NCI-H345 treated with DMSO at 0.1 percent for 48 hours (cell line): ENCODE results near the gene IL34.

Experiments
- DNase-seq: peaks from one replicate; lab custom pipeline; 2025; ENCODE audit not compliant: unreplicated experiment; lab: John Stamatoyannopoulos, UW

Gene IL34

DNA sequence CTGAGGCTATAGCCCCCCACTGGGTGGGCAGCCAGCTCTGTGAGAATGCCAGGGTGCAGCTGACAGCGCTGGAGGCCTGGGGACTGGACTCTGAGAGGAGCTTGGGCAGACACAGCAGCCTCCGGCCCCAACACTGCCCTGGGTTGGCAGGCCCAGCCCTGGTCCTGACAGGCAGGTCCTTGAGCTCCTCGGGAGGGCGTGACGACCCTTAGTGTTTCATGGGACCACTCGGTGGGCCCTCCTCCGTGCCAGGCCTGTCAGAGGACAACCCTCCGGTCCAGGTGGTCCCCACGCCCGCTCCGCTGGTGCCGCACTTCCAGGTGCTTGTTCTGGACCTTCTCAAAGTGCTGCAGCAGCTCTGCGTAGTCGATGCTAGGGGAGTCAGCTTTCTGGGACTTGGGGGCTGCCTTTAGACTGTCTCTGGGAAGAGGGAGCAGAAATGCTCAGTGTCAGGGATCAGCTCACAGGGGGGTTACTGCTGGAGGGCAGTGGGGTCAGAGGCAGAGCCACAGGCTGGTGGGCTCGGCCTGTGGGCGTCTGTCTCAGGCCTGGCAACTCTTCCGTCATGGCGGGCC, 41.4 kb downstream of the IL34 start:
- no peak for DNase-seq

DNA sequence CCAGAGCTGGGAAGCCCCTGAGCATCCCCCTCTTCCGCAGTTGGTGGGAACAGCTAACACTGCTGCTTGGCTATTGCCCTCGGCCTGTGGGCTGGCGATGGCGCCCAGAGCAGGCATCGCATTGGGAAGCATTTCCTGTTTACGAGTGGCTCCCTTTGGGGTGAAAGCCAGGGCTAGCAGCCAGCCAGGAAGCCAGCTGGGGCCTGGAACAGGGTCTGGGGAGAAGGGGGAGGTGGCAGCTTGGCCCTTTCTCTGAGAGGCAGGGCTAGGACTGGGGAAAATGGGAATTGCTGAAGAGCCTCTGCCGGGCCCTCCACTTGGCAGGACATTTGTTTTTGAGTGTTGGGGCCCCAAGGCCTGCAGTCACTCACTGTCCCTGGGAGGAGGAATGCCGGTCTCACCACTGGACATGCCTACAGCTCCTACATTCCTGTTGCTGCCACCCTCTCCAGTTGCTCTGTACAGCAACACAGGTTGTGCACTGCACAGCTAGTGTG, 41.9 kb downstream of the IL34 start:
- no peak for DNase-seq

DNA sequence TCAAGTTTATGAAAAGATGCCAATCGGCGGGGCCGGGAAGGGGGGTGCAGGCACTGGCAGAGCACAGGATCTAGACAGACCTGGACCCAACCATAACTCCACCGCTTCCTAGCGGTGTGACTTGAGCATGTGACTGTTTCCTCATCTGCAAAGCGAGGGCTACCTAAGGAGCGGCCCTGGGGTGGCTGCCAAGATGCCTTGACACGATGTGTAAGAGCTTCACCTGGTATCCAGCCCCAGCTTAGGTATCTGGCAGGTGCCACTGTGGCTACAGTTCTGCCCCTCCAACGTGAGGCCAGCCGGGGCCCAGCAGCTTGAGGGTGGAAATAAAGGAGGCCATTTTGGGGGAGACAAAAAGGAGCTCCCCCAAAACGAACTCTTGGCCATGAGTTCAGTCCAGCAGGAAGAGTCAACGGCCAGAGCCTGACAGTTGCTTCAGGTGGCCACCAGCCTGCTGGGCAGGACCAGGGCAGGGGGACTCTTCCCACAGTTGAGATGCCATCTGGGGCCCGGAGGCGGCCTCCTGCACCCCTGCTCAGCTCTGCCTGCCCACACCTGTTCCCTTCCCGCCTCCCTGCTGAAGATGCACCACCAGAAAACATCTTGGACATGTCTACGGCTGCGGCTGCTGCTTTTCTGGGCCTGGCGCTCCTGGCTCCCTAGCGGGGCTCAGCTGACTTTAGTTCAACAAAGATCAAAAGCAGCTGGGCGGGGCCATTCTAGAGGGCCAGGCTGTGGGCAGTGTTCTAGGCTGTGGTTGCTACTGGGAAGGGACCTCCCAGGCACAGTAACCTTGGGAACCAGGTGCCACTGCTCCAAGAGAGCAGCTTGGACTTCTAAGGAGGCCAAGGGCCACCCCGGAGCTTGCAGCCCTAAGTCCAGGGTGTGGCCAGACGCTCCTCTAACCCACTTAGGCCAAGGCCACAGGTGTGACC, 42.9 kb downstream of the IL34 start:
- no peak for DNase-seq

DNA sequence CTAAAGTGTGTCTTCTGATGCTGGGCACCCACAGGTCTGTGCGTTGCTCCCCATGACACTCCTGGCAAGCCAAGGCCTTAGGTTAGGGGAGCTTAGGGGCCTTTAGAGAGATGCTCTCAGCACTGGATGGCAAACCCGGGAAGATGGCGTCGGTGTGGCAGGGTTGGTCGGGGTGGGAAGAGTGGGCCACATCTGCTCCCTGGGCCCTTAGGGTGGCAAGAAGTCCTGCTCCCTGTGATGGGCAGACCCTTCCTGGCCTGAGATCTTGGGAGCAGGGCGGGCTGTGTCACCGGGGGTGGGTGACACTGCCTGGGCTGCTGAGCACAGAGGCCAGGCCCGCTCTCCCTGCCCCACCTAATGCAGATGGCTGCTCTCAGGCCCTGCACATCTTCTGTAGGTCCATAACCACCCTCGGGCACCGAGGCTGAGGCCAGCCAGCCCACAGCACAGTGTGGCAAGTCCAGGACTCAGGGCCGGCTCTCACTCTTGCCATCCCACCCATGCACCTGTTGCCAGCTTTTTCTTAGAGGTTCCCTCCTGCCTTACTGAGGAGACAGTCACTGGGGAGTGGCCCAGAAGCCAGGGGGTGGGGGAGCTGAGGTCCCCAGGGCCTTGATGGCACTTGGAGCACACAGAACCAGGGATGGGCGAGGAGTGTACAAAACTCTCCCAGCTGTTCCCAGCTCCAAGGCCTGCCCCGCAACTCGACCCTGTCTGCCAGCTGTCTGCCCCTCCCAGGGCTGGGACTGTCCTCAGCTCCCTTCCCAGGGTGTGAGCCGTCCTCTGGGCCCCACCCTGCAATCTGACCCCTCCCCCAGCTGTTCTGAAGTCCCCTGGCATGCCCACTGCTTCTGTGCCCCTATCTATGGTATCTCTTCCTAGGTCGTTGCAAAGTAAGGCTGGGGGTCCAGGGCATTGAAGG, 43.9 kb downstream of the IL34 start:
- no peak for DNase-seq

DNA sequence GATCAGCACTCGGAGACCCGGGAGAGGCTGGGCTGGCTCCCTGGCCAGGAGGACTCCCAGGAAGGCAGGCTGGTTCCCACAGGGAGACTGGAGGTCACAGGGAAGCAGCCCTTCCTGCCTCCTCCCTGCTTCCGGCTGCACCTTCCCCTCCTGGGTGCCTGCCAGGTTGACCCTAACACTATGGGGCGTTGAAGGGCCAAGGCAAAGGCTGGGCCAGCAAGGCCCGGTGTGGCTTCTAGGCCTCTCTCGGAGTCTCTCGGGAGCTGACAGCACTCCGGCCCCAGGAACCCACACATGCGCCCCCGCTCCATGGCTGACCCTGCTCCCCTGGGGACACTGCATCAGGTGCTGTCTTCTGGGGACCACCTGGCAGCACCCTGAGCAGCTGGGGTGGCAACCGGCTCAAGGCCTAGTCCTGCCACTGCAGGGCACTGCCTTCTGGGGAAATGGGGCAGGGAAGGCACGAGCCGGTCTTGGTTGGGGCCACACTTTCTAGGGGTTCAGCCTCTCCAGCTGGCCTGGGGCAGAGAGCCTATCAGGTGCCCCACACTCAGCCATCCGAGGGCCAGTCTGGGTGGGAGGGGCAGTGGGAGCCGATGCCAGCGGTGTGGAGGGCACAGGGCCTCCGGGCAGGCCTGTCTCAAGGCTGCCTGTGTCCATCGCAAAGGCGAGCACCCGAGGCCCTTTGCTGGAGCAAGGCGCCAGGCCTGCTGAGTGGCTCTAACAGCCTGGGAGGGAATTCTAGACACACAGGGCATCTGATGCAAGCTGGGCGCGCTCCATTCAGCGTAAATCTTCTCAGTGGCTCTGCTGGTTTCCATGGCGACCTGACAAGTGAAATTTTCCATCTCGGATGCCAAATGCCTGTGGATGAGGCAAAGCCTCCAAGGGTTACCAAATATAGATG, 45.1 kb downstream of the IL34 start:
- DNase-seq, result no peak

DNA sequence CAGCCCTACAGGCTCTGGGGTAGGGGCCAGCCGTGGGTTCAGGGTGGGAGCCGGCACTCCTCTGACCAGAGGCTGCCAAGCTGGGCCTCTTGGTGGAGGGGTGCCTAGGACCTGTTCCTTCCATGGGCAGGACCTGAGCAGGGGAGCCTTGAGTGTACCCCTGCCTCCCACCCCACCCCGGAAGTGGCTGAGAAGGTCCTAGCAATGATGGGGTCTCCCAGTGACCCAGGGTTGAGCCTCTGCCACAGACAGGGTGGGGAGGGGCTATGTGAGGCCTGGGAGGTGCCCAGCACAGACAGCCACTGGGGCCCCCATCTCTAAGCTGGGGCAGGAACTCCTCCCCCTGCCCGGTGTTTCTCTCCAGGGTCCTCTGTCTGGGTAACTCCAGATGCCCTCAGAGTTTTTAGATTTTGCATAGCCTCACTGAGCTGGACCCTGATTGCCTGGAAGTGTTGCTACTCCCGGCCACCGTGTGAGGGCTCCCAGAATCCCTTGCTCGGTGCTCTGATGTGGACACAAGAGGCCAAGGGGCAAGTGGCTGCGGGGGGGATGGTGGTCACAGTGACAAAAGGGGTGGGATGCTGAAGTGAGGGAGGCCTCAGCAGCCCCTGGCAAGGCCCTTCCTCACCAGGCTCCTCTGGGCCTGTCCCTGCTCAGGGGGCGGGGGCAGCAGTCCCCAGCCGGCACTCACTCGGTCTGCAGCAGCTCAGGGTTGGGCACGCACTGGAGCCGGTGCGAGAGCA, 45.9 kb downstream of the IL34 start:
- no peak for DNase-seq

DNA sequence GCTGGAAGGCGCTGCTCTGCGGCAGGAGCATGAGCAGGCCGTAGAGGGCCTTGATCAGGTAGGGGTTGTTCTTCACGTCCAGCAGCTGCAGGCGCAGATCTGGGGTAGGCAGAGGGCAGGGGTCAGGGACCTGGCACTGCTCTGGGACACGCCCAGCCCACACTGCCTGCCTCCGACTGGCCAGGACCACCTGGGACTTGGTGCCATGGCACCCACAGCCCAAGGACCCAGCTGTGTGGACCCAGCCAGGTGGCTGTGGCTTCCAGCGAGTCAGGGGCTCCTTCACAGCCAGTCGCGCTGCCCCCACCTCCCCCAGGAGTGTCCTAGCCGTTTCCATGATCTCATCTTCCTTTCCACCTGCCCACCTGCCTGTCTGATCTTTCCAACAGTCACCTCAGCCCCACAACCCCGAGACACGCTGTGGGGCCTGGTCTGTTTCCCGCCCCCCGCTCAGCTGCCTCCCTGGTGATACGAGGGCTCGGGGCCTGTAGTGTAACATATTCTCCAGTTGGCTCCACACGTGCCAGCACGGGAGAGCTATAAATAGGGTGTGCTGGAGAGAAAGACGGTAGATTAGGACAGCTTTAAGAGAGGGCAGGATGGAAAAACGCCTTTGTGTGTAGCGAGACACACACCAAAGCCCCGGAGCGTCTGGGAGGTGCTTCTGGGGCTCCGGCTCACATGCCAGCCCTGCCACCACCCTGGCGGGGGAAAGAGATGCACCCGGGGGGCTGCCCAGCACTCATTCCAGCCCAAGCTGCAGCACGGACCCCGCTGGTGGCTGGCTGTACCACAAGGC, 46.7 kb downstream of the IL34 start:
- no peak for DNase-seq

DNA sequence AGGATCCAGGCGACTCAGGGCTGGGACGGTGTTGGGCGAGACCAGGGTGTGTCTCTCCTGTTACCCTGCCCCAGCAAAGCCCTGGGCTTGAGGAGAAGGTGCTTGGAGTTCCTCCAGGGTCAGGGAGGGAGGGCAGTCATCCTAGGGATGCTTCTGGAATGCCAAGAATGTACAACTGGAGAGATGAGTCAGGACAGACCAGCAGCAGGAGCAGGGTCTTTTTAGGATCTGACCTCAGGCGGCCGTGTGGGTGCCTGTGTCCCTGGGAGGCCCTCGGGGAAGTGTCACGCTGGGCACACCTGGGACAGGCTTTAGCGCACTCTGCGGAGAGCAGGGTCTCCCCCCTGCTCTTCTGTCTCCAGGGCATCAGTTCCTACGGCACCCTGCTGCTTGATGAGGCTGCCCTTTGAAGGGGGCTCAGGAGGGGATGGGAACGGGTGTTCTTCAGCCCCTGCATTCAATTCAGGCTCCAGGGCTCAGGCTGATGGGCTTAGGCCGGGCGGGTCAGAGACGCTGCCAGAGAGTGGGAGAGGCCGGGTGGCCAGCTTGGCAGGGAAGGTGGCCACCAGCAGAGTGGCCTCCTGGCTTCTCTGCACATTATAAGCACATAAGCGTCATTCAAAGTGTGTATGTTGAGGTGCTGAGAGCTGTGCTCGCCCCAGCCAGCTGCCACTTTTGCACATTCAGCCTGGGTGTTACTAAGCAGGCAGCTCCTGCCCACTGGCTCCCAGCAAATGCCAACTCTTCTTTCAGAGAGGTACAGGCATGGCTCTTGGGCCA, 47.9 kb downstream of the IL34 start:
- DNase-seq, result no peak

DNA sequence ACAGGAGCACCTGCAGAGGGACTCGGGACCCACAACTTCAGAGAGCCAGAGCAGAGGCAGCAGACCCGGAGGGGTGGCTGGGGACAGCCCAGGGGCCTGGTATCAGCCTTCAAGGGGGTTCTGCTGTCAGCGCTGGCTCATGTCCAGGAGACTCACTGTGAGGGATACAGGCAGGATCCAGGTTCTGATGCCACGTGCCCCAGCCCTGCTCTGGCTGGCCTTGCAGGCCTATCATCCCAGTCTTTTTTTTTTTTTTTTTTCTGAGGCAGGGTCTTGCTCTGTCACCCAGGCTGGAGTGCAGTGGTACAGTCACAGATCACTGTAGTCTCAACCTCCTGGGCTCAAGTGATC, 48.5 kb downstream of the IL34 start:
- no peak for DNase-seq

DNA sequence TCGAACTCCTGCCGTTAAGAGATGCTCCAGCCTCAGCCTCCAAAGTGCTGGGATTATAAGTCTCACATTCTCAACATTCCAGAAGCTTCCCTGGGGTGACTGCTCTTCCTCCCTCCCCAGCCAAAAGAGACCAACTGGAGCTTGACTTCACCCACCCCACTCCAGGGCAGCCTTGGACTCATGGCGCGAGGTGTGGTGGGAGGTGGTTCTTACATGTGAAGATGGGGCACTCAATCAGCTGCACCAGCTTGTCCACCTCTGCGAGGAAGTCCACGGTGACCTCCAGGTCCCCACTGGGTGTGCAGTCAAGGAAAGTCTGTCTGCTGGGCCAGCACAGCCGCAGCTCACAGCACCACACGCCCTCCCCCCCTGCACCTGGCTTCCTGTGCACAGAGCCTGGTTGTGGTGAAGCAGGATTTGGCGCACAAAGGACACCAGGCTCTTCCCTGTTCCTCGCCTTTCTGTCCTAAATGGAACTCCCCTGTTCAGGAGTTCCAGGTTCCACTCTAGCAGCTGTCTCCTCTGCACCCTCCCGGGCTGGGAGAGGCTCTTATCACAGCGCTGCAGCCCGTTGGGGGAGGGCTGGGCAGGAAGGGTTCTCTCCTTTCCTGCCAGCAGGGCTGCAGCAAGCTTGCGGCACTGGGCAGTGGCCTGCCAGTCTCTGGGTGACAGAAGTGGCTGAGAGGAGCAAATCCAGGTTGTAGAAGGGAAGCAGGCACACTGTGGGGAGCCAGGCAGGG, 49.1 kb downstream of the IL34 start:
- DNase-seq, result no peak

DNA sequence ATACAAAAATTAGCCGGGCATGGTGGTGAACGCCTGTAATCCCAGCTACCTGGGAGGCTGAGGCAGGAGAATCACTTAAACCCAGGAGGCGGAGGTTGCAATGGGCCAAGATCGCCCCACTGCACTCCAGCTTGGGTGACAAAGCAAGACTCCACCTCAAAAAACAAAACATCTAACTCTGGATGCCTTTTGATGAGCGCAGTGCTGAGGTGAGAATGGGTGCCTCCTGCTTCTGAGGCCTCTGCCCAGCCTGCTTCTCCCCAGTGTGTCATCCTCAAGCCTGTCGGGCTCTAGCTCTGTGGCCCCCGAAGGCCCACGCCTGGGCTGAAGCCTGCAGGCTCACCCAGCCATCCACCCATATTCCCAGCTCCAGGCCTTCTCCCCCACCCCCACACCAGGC, 50.0 kb downstream of the IL34 start:
- no peak for DNase-seq

DNA sequence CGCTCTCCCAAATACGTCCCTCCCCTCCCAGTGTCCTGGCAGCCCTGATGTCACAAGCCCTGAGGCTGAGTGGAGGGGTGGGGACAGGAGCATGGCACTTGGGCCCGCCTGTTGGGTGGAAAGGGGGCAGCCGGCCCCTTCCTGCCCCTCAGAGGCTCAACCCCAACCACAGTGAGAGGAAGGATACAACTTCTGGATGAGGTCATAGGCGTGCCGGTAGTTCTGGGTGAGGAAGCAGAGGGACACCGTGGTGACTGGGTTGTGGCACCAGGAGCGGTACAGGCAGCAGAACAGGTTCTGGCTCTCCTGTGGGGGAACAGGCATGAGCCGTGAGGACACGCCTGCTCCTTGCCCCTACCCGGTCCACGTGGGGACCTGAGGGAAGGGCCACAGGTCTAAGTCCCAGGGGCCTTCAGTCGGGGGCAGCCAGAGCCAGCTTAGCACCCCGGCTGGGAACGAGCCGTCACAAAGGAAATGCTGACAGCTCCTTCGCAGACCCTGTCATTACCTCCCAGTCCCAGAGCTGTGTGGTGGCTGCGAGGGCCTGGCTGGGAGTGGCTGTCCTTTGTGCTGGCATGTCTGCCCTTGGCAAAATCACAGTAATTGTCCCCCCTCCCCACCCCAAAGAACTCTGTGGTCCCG, 50.7 kb downstream of the IL34 start:
- no peak for DNase-seq

DNA sequence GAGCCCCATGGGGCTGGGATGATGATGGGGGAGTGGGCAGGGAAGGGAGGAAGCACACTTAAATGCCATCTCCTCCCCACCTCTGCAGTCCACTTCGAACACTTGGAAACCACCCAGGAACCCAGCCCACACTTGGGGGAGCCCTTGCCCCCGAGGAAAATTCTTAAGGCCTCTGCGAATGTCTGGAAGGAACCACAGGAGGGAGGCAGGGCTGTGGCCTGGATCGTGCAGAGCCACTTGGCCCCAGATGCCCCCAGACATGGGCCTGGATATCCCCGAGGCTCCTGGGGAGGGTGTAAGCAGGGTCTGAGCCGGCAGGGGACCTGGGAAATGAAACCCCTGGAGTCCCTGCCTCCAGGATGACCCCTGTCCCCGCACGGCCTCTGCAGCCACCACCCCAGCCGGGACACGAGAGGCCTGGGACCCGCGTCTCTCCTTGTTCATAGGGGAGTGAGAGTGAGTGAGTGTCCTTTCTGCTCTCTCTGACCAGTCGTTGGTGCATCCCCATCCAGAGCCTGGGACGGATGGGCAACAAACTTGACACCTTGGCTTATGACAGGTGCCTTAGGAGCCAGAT, 51.3 kb downstream of the IL34 start:
- no peak for DNase-seq

DNA sequence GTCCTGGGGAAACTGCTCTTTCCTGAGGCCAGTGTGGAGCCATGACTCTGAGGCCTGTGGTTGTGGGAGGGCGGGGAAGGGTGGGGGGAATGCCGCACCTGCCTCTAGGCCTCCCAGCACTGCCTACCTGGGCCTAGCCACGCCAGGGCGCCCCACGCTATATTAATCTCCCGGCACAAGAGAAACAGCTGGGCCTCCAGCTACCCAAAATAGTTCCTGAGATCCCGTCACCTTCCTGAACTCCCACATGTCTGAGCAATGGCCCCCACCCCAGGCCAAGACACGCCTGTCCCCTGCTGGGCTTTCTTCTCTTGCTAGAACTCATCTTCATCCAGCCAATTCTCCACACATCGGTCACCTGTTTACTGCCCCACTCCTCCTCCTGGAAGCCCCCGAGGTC, 52.5 kb downstream of the IL34 start:
- DNase-seq, result no peak

DNA sequence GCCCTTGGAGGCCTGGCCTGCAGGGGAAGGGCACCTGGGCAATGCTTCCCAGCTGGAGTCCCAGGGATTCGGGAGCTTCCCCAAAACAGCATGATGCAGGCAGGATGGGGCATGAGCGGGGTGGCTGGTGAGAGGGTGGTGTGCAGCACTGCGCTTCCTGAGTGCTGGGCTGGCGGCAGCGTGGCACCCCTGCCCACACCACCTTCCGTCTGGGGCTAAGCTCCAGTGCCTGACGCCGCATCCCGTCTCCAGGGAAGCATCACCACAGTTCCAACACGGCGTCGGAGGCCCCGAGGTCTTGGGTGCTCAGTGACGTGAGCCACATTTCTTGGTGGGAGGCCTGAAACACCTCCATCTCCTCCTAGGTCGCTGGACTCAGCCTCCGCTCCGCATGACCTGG, 53.3 kb downstream of the IL34 start:
- DNase-seq, result no peak

DNA sequence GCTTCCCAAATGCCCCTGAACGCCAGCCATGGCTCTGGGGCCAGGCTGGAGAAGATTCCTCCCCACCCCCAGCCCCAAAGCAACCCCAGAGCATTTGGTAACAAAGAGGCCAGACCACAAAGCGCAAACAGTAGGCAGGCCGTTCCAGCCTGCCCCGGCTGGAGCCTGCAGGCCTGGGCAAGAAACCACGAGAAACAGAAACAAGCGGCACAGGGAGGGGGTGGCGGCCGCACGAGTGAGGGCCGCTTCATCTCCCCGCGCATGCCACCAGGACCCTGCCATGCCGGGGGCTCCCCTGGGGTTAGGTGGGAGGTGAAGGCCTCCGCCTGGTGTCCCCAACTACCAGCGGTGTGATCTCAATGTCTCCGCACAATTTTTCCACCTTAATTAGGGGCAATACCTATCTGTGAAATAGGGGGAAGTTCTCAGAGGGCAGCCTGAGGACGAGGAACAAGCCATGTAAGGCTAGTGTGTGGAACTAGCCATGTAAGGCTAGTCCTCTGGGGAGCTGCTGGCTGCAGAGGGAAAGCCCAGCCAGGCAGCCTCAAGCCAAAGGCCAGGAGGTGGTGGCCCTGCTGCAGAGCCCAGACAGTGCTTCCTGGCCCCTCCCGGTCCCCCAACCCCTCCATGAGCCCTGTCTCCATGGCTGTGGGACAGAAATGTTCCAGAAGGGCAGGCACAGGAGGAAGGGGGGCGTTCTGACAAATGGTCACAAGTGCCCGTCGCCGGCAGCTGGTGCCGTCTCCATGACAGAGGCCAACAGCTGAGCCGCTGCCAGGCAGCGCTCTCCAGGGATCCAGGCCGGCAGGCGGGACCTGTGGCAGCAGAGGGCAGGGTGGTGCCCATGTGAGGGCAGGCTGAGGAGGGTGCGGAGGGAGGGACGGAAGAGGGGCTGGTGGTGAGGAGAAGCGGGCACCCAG, 54.0 kb downstream of the IL34 start:
- no peak for DNase-seq
